Stimulated activated CD8-positive, alpha-beta memory T cell treated with anti-CD3 and anti-CD28 coated beads, Interleukin-7, amount 100 ng/mL, for 24 hours (primary cell): ENCODE results near the gene TP73.

Source experiments
- DNase-seq: peaks from one replicate; pipeline ENCODE4 v3.0.0-alpha.2; 2020; ENCODE audit warnings: low read depth

Gene TP73

GRCh38 chr1:3783651-3784474, 131.5 kb downstream of the TP73 start:
- no peak for DNase-seq

GRCh38 chr1:3785045-3785444, 132.7 kb downstream of the TP73 start:
- no peak for DNase-seq

- DNase-seq: no peak
These were observed 133.3 kb downstream of the TP73 start for GRCh38 chr1:3785456-3786157.
